Stimulated activated naive CD8-positive, alpha-beta T cell treated with anti-CD3 and anti-CD28 coated beads, Interleukin-15, Interleukin-2, amounts not matched to agents 100 U/mL and 50 U/mL, for 24 hours (primary cell): ENCODE data around the gene ATRN.

Experiments used
- ATAC-seq: fragments of 150-1000 bp; cut with Tn5 transposase; one replicate; pipeline ENCODE4 v1.10.0; 2021
- DNase-seq: peaks from one replicate; pipeline ENCODE4 v3.0.0; 2021

ATRN gene

GRCh38 chr20:3628502-3629314 is 157.9 kb downstream of the ATRN start:
- no peak for DNase-seq
- no peak for ATAC-seq

- no peak for ATAC-seq
- DNase-seq, result no peak
Observed at GRCh38 chr20:3629893-3630292, 159.1 kb downstream of the ATRN start.

- ATAC-seq (no peak), DNase-seq (no peak)
Observed at GRCh38 chr20:3630429-3630828, 159.6 kb downstream of the ATRN start.

DNA sequence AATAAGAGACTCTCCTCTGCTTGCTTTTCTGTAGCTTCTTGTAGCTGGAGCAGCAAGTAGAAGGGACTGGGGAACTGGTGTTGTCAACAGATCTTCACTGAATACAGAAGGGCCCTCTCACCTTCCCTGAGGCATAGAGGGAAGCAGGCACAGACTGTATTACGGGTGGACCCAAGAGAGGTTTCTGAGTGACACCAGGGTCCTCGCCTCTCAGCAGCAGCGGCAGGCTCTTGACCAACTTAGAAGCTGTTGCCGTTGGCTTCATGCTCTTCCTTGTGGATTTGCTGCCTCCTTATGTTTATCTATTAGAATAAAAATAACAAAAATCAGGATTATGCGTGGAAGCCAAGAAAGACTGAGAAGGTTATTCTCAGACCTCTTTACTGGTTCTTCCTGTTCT is 160.7 kb downstream of the ATRN start:
- ATAC-seq, result no peak
- DNase-seq, result no peak

- DNase-seq, result no peak
- ATAC-seq, result no peak
Observed at GRCh38 chr20:3632311-3633004, 161.6 kb downstream of the ATRN start.

DNA sequence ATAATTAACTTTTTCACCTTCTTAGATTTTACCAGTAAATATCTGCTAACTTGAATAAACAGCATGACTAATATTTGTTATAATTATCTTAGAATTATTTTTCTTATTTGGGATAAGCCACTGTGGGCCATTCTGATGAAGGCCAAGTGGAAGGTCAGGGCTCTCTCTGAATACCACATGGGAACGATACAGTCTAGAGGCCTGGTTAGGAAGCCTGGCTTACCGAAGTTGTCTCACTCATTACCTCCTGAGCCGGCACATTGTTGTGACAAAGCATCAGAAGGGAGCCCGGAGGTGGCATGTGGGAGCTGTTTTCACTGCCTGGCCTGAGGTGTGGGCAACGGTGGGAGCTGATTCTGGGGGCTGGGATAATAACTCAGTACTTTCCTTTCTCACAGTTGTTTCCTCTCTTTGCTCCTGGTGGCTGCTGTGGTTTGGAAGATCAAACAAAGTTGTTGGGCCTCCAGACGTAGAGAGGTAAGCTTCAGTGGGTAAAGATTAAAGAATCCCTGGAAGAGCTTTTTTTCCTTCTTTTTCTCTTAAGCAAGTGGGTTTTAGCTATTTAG is 163.2 kb downstream of the ATRN start:
- no peak for ATAC-seq
- DNase-seq, result no peak

DNA sequence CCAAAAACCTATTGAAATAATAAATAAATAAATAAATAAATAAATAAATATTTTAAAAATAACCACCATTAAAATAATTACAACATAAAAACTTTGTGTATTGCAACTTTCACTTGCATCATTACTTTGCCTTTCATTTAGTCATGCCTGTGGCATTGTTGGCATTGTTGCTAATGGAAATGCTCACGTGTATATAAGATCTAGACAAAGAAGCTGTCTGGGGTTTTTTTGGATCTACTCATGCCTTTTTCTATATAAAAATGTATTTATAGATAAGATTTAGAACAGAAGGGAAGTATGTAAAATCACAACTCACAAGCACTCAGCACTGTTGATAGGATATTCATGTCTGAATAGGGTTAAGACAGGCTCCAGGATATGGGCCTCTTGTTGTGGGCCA is 164.5 kb downstream of the ATRN start:
- DNase-seq, result no peak
- no peak for ATAC-seq

- no peak for ATAC-seq
- DNase-seq, result no peak
Observed at GRCh38 chr20:3640259-3640658, 169.4 kb downstream of the ATRN start.

DNA sequence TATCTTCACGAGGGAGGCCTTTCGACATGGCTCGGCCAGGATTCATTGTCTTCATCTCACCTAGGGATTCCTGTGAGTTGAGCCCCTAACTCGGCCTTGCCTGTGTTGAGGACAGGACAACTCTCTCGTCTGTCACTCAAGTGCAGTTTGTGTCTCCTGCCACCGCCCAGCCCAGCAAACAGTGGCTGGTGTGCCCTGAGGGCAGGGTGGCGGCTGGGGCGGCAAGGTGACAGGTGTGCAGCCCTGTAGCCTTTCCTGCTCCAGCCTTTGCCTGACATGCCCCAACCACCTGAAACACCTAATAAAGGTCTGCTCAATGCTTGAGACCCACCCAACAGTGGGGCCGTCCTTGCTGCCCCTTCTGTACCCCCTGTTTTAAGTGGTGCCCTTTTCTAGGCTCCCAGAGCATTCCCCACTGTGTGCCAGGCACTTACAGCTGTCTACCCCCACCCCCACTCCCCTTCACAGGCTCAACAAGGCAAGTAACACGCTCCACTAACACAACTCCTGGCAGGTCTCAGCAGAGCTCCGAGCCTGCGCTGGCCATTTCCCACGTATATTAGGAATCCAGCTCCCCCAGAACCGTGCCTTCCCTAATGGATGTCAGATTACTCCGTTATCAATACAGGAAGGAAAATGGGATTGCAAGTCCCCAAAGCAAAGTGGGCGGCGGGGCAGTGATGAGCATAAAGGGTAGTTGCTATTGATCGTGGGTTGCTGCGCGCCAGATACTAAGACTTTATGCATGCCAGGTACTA is 174.7 kb downstream of the ATRN start:
- no peak for DNase-seq
- ATAC-seq, result no peak

GRCh38 chr20:3646067-3646440 is 175.2 kb downstream of the ATRN start:
- ATAC-seq (no peak), DNase-seq (no peak)

DNA sequence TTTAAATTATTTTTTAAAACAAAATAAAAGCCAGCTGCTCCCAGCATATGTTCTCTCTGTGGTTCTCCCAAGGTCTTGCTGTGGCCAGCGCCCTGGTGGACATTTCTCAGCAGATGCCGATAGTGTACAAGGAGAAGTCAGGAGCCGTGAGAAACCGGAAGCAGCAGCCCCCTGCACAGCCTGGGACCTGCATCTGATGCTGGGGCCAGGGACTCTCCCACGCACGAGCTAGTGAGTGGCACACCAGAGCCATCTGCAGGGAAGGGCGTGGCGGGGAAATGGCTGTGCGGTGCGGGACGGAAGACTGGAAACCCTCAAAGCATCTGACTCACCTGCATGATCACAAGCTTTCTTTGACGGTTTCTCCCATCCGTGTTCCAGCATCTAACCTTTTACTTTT is 175.8 kb downstream of the ATRN start:
- no peak for ATAC-seq
- no peak for DNase-seq

DNA sequence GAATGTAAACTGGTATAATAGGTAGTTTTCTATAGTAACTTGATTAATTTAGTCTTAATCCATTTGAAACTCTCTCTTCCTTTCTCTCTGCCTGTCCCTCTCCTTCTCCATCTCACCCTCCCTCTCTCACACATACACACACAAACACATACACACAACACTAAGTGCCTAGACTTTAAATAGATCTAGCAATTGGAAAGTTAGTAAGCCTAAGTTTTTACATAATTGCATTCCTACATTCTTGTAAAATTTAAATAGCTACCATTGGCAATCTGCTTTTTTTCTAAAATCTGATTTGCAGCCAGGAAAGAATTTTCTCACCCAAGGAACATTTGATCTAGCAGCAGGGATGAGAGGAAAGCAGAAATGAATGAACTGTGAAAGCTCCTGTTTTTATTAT is 176.7 kb downstream of the ATRN start:
- ATAC-seq (no peak), DNase-seq (no peak)

DNA sequence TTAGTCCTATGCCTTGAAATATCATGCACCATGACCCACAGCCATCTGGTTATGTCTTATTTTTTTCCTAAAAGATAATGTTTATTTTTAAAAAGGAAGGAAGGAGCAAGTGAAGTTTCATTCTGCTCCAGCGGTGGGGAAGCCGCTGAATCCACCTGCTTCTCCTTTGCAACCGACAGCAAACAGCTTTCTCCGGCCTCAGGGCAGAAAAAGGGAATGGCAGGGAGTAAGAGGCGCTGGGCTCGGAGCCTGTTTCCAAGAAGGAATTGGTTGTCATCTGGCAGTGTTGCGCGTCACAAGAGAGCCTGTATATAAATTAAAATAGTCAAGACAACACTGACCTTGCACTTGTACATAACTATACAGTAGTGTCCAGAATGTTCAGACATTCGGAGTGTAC is 178.1 kb downstream of the ATRN start:
- DNase-seq (no peak), ATAC-seq (no peak)

GRCh38 chr20:3651204-3651962 is 180.6 kb downstream of the ATRN start:
- DNase-seq (no peak), ATAC-seq (no peak)

DNA sequence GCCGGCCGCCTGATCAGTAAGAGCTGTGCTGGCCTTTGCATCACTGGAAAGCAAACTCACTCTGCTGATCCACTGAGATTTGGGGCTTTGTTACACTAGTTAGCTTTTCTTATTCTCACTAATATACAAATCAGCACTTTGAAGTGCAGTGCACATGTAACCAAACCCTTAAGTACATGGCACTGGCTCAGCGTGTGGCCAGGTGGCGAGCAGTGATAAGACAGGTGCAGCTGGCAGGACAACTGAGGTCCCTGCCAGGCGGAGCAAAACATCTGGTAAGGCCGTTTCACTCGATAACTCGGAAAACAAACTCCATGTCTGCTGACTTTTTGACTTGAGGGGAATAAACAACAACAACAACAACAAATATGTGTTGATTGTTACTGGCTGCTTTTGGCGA is 181.4 kb downstream of the ATRN start:
- DNase-seq (no peak), ATAC-seq (no peak)

DNA sequence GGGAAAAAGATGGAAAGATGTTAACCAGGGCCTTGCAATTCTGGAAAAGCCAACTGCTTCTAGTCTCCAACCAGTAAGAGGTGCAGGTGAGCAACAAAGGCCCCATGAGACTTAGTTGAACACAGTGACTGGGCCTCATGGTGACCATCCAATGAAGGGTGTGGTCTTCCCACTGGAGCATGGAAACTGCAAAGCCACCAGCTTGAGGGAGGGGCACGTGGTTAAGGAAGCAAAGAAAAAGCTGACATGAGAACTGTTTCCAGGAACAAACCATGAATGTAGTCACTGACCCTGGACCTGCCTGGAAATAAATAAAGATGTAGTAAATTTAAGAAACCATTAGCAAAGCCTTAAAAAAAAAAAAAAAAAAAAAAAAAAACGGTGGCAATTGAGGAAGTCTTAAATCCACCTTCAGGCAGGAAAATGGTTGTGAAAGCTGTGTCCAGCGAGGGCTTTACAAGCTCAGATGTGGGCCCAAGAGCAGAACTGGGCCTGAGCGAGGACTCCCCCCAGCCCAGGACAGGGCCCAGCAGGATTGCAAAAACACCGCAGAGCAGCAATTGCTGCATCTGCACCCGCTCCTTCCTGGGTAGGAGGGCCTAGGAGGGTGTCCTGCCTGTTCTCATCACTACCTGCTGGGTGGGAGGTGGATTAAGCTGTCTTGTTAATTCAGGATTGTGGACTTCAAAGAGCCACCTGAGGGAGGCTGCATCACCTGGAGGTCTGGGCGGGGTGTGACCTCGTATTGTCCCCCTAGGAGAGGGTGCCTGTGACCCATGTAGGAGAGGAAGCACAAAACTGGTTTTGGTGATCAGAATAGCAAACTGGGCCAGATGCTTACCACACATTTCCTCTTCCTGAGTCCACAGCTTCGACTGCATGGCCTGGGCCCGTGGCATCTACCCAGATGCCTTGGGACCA is 182.1 kb downstream of the ATRN start:
- DNase-seq, result no peak
- ATAC-seq, result no peak

- ATAC-seq (no peak), DNase-seq (no peak)
Observed at GRCh38 chr20:3653921-3654320, 183.1 kb downstream of the ATRN start.

- DNase-seq (no peak), ATAC-seq (no peak)
Observed at GRCh38 chr20:3654326-3655130, 183.7 kb downstream of the ATRN start.

DNA sequence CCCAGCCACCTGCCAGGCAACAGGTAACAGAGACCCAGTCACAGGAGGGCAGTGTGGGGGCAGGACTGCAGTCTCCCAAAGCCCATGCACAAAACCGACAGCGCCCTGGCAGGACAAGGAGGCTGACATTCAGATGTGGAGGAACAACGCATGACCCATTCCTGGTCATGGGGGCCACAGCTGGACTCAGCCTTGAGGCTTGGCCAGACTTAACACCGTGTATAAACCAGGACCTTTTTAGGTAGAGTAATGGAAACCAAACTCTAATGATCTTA is 184.2 kb downstream of the ATRN start:
- ATAC-seq (no peak), DNase-seq (no peak)

DNA sequence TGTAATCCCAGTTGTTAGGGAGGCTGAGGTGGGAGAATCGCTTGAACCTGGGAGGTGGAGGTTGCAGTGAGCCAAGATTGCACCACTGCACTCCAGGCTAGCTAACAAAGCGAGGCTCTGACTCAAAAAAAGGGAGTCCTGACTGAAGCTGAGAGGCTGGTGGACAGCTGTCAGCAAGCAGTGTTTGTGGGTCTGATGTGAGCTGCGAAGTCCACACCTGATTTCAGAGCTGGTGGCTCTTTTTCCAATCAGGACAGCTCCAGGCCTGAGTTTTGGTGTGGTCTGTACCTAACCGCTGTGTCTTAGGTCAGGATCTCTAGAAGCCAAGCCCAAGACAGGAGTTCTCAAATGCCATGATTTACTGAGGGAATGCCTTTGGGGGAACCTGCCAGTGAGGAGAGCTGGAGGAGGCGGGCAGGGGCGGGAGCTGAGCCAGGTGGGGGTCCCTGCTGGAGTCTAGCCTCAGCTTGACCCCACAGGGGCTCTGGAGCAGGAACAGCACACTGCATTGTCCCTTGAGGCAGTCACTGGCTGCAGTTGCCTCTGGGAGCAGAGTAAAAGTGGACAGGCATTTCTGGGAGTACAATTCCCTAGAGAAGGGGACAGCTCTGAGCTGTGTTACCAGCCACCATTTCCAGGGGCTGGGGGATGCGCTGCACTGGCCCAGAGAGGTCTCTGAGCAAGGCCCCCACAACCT is 187.3 kb downstream of the ATRN start:
- ATAC-seq (no peak), DNase-seq (no peak)
